Lower leg skin (tissue), 4 donors: ENCODE measurements around the gene ZNF468. TPM values are rescaled to one million over a fixed set of nuclear protein-coding genes. Genes with fewer than 3 reads are reported as not detected.
A peak's percentile ranks its signal among the peaks of the same experiment; 100 is the strongest.
"Not testable (repeated sequence)": the region's sequence is repeated elsewhere in the genome, so short reads cannot be mapped to it uniquely, and the experiment has no call there.

Experiments used
- DNase-seq, 2 donors: peaks; one replicate each; pipeline ENCODE4 v3.0.0-alpha.2; 2019; ENCODE audit warnings: low spot score in 2 of 2
- H3K4me3 ChIP-seq: fragments of 200-600 bp; sonication (generic); 2 replicates; pipeline ENCODE4 v1.5.1; 2017; ENCODE audit warnings: mild to moderate bottlenecking, low read depth; ENCODE audit not compliant: poor library complexity, severe bottlenecking
- CTCF ChIP-seq, 3 donors: fragments of 450-650 bp; IDR thresholded peaks; one replicate each; pipeline ENCODE4 v1.5.1; 2016; ENCODE audit warnings: antibody characterized with exemption in 3 of 3, mild to moderate bottlenecking in 3 of 3, moderate library complexity in 2 of 3
- POLR2A ChIP-seq, 2 donors: fragments of 450-650 bp; IDR thresholded peaks; one replicate each; pipeline ENCODE4 v1.6.1; 2016 to 2017; ENCODE audit warnings: antibody characterized with exemption in 2 of 2, mild to moderate bottlenecking in 1 of 2, moderate library complexity in 1 of 2
- WGBS, 2 donors: methylation state at CpG; one replicate each; pipeline ENCODE4 v1.1.5; 2018; 5-methylcytosine and 5-hydroxymethylcytosine counted together
- intact Hi-C: fragments of 100-400 bp; cut with DNase I; formaldehyde crosslinking; loops from one replicate; pipeline ENCODE4 v1.15.0; 2023; ENCODE audit warnings: low total_unique reads
- total RNA-seq, 4 donors: library from RNA; depleted of rRNA; stranded (reverse); fragments of >200 nt; gene quantifications; one replicate each; pipeline ENCODE4 v1.1.0, GENCODE V29; 2016

ZNF468 gene
- total RNA-seq, 4 donors from 2014 or later, result 9.9 to 19.8 (median 17.2) TPM

GRCh38 chr19:52871466-52871865 is 14.0 kb upstream of the ZNF468 start:
- no peak for TF ChIP-seq CTCF (IDR thresholded peaks at IDR 0.05)
- no peak for TF ChIP-seq POLR2A (IDR thresholded peaks at IDR 0.05)
- DNase-seq, result no peak
- WGBS, 2 donors, result 81 to 89% methylated on average over 3 of the region's 3 CpGs
- no peak overlapping the region for H3K4me3 ChIP-seq
- intact Hi-C loops, result no loop called here

- 82 to 85% methylated on average over 11 of the region's 11 CpGs for WGBS, 2 donors
- DNase-seq, result peak in 1 of 2 donors; percentile 43
- intact Hi-C loops, H3K4me3 ChIP-seq: not testable (repeated sequence)
These were observed 10.6 kb upstream of the ZNF468 start for GRCh38 chr19:52868031-52868430.

- 4% methylated on average over 31 of the region's 31 CpGs for WGBS, 2 donors
- peak overlapping the region; percentile 68 for H3K4me3 ChIP-seq
- DNase-seq, intact Hi-C loops: not testable (repeated sequence)
These were observed 660 bp downstream of the ZNF468 start for GRCh38 chr19:52856540-52857377.

GRCh38 chr19:52847352-52847751 is 10.1 kb downstream of the ZNF468 start:
- H3K4me3 ChIP-seq, intact Hi-C loops, DNase-seq: not testable (repeated sequence)
- WGBS, 2 donors, result 73 to 90% methylated on average over 5 of the region's 5 CpGs

- intact Hi-C loops, H3K4me3 ChIP-seq, DNase-seq: not testable (repeated sequence)
- 83 to 99% methylated on average over 10 of the region's 10 CpGs for WGBS, 2 donors
These were observed 16.5 kb downstream of the ZNF468 start for GRCh38 chr19:52840825-52841465.

GRCh38 chr19:52834289-52834688 is 23.1 kb downstream of the ZNF468 start:
- H3K4me3 ChIP-seq, intact Hi-C loops, DNase-seq: not testable (repeated sequence)
- 48 to 53% methylated on average over 1 of the region's 1 CpG for WGBS, 2 donors

DNA sequence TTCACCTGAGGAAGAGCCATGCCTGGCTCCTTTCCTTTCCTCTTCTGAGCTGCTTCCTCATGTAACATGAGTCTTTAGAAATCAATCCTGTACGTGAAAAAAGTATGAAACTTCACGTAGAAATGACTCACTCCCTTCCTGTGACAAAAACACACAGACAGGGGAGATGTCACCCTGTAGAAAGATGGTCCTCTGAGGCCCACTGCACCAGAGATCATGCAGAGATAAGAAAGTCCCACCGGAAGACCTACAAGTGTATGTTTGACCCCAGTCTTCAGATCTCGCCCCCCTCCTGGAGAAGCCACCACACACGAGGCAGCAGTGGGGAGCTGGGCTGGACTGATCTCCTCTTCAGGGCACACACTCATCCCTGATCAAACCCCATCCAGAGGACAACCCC is 23.9 kb downstream of the ZNF468 start:
- 57 to 60% methylated on average over 5 of the region's 5 CpGs for WGBS, 2 donors
- H3K4me3 ChIP-seq, intact Hi-C loops, DNase-seq: not testable (repeated sequence)

- DNase-seq, intact Hi-C loops, H3K4me3 ChIP-seq: not testable (repeated sequence)
- 50 to 53% methylated on average over 7 of the region's 7 CpGs for WGBS, 2 donors
These were observed 27.6 kb downstream of the ZNF468 start for GRCh38 chr19:52829866-52830265.

DNA sequence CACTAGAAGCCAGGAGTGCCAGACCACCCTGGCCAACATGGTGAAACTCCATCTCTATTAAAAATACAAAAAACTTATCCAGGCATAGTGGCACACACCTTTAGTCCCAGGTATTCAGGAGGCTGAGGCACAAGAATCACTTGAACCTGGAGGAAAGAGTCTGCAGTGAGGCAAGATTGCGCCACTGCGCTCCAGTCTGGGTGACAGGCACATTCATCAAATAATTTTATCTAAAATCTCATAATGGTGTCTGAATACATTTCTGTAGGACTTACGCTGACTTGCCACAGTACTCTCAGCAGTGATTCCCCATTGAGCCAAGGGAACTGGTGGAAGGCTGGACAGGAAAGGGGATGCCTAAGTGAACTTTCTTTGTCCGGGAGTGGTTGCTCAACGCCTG is 31.7 kb downstream of the ZNF468 start:
- intact Hi-C loops, result no loop called here
- WGBS, 2 donors, result 91 to 92% methylated on average over 5 of the region's 5 CpGs
- TF ChIP-seq CTCF (IDR thresholded peaks at IDR 0.05) (no peak), POLR2A (IDR thresholded peaks at IDR 0.05) (no peak)
- H3K4me3 ChIP-seq, result no peak overlapping the region
- no peak for DNase-seq
